ENCODE data around the gene ZNF248.

The ZNF248 gene

GRCh38 chr10:37857287-37858211 is at the start of gene ZNF248:
ZNF248 (minus strand) TSS chr10:37857610; CDS start chr10:37856310, 1,300 bp downstream.
- peak within 1 kb of the TSS; percentile 98 for H3K27ac ChIP-seq
- no peak for TF ChIP-seq CTCF (conservative IDR thresholded peaks at IDR 0.05; ENCODE audit: low read depth)
- POLR2A ChIA-PET (ENCODE audit: low non-redundant PET): no interaction called here
- peak; percentile 86 for DNase-seq (ENCODE audit: low spot score)
- CTCF ChIA-PET: interaction anchor here (0.8 kb wide), 1 partner anchor 34 kb away, joined by 5 read pairs; no protein-coding TSS in a partner anchor

- CTCF ChIA-PET: no interaction called here
- POLR2A ChIA-PET (ENCODE audit: low non-redundant PET): no interaction called here
- no peak for DNase-seq (ENCODE audit: low spot score)
- TF ChIP-seq CTCF (conservative IDR thresholded peaks at IDR 0.05; ENCODE audit: low read depth): no peak
- H3K27ac ChIP-seq: no peak overlapping the region
Measured at GRCh38 chr10:37906382-37906781, 49.0 kb upstream of the ZNF248 start.

GRCh38 chr10:37896436-37896835 is 39.0 kb upstream of the ZNF248 start:
- POLR2A ChIA-PET (ENCODE audit: low non-redundant PET): no interaction called here
- CTCF ChIA-PET: no interaction called here
- H3K27ac ChIP-seq: no peak overlapping the region
- TF ChIP-seq CTCF (conservative IDR thresholded peaks at IDR 0.05; ENCODE audit: low read depth): no peak
- DNase-seq (ENCODE audit: low spot score): no peak

- TF ChIP-seq CTCF (conservative IDR thresholded peaks at IDR 0.05; ENCODE audit: low read depth): no peak
- CTCF ChIA-PET: no interaction called here
- POLR2A ChIA-PET (ENCODE audit: low non-redundant PET): no interaction called here
- H3K27ac ChIP-seq: no peak overlapping the region
- no peak for DNase-seq (ENCODE audit: low spot score)
Measured at GRCh38 chr10:37895674-37896073, 38.3 kb upstream of the ZNF248 start.

GRCh38 chr10:37885850-37886249 is 28.4 kb upstream of the ZNF248 start:
- DNase-seq (ENCODE audit: low spot score): no peak
- H3K27ac ChIP-seq: no peak overlapping the region
- TF ChIP-seq CTCF (conservative IDR thresholded peaks at IDR 0.05; ENCODE audit: low read depth): no peak
- POLR2A ChIA-PET (ENCODE audit: low non-redundant PET): no interaction called here
- CTCF ChIA-PET: interaction anchor here (0.6 kb wide), 1 partner anchor 119 kb away, joined by 5 read pairs; no protein-coding TSS in a partner anchor

GRCh38 chr10:37872955-37873354 is 15.5 kb upstream of the ZNF248 start:
- no peak for DNase-seq (ENCODE audit: low spot score)
- ChIA-PET CTCF (no interaction called here), POLR2A (ENCODE audit: low non-redundant PET) (no interaction called here)
- no peak for TF ChIP-seq CTCF (conservative IDR thresholded peaks at IDR 0.05; ENCODE audit: low read depth)
- H3K27ac ChIP-seq: no peak overlapping the region

Data from RWPE1 (cell line).